ENCODE results near the gene GPAM. TPM values are rescaled to one million over a fixed set of nuclear protein-coding genes. Genes with fewer than 3 reads are reported as not detected.
"Not testable (repeated sequence)": the region's sequence is repeated elsewhere in the genome, so short reads cannot be mapped to it uniquely, and the experiment has no call there.

GPAM gene
- total RNA-seq, 2 experiments from 2014 or later = 7.5 to 13.0 TPM

DNA sequence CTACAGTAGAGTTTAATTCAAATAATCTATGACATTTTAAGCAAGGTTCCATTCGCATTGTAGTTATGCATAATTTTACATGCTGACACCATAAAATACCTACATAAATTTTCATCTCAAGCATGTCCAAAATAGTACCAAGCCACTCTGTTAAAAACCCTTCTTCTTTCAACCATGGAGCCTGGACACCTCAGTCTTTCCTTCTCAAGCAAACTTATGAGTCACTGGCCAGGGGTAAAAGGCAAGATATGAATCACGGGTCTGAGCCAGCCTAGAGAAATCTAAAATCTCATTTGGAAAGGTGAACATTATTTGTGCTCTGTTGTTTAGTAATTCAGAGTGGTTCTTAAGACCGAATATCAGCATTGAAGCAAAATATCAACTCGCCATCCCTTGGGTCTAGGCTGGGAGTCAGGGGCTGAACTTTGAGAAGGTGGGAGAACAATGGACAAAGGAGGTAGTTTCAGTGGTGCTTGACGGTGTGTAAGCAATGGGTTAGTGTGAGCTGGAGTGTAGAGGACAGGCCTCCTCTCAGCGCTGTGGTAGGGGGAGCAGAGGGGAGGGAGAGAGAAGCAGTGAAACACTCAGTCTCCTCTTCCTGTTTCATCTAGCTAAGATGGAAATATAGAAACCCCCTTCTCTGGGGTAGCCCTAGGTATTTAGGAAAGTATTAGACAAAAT, 19.1 kb upstream of the GPAM start:
- DNase-seq (ENCODE audit: low spot score) = no peak
- H2AFZ ChIP-seq (ENCODE audit: low read length) = no peak overlapping the region
- TF ChIP-seq EZH2phosphoT487 (IDR thresholded peaks at IDR 0.05; ENCODE audit: borderline replicate concordance, low read depth, low read length) (no peak), CTCF (conservative IDR thresholded peaks at IDR 0.05; ENCODE audit: low read length) (no peak)
- H3K4me2 ChIP-seq (ENCODE audit: low read length) = no peak overlapping the region
- no TSS peak for BruUV-seq (replicated peaks)
- ChIA-PET CTCF (ENCODE audit: unreplicated experiment) (no interaction called here), POLR2A (no interaction called here)
- no peaks in the 10 kb centered on the region for H3K79me2 ChIP-seq (ENCODE audit: insufficient read depth, low read depth, low read length)
- no peaks in the 10 kb centered on the region for H3K36me3 ChIP-seq (ENCODE audit: insufficient read depth, low read length)
- H3K9me3 ChIP-seq (ENCODE audit: low read length) = no peaks in the 10 kb centered on the region
- H3K9me2 ChIP-seq (ENCODE audit: insufficient read depth, low read length) = no peaks in the 10 kb centered on the region
- H4K20me1 ChIP-seq (ENCODE audit: insufficient read depth, low read length) = no peaks in the 10 kb centered on the region
- H3K4me1 ChIP-seq (ENCODE audit: insufficient read depth, low read length, poor library complexity, severe bottlenecking) = no peaks in the 10 kb centered on the region
- no peak overlapping the region for H3K27ac ChIP-seq (ENCODE audit: low read depth, low read length, poor library complexity, severe bottlenecking)
- intact Hi-C loops (cut with micrococcal nuclease; ENCODE audit: unreplicated experiment) = no loop called here
- H3K4me3 ChIP-seq (ENCODE audit: low read depth, low read length, poor library complexity, severe bottlenecking) = no peak overlapping the region

DNA sequence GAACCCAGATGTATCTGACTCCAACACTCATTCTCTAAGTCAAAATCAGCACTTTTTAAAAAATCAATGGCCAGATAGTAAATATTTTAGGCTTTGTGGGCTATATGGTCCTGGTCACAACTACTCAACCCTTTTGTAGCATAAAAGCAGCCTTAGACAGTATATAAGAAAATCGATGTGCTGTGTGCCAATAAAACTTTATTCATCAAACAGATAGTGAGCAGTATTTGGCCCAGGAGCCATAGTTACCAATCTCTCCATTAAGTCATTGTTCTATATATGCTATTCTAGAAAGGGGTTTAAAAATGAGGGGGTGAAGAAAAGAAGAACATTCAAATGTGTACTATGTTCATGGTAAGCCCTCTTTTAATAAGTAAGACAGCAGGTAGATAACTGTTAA, 18.5 kb upstream of the GPAM start:
- Histone ChIP-seq H3K9me3 (ENCODE audit: low read length) (no peaks in the 10 kb centered on the region), H3K4me1 (ENCODE audit: insufficient read depth, low read length, poor library complexity, severe bottlenecking) (no peaks in the 10 kb centered on the region), H3K4me2 (ENCODE audit: low read length) (no peak overlapping the region), H3K79me2 (ENCODE audit: insufficient read depth, low read depth, low read length) (no peaks in the 10 kb centered on the region), H2AFZ (ENCODE audit: low read length) (no peak overlapping the region), H4K20me1 (ENCODE audit: insufficient read depth, low read length) (no peaks in the 10 kb centered on the region), H3K9me2 (ENCODE audit: insufficient read depth, low read length) (no peaks in the 10 kb centered on the region), H3K27ac (ENCODE audit: low read depth, low read length, poor library complexity, severe bottlenecking) (no peak overlapping the region), H3K4me3 (ENCODE audit: low read depth, low read length, poor library complexity, severe bottlenecking) (no peak overlapping the region), H3K36me3 (ENCODE audit: insufficient read depth, low read length) (no peaks in the 10 kb centered on the region)
- POLR2A ChIA-PET = interaction anchor here (0.6 kb wide), 1 partner anchor 18 kb away, joined by 3 read pairs; no protein-coding TSS in a partner anchor
- TF ChIP-seq EZH2phosphoT487 (IDR thresholded peaks at IDR 0.05; ENCODE audit: borderline replicate concordance, low read depth, low read length) = no peak
- no peak for TF ChIP-seq CTCF (conservative IDR thresholded peaks at IDR 0.05; ENCODE audit: low read length)
- CTCF ChIA-PET (ENCODE audit: unreplicated experiment) = no interaction called here
- intact Hi-C loops (cut with micrococcal nuclease; ENCODE audit: unreplicated experiment) = no loop called here
- no peak for DNase-seq (ENCODE audit: low spot score)
- no TSS peak for BruUV-seq (replicated peaks)

DNA sequence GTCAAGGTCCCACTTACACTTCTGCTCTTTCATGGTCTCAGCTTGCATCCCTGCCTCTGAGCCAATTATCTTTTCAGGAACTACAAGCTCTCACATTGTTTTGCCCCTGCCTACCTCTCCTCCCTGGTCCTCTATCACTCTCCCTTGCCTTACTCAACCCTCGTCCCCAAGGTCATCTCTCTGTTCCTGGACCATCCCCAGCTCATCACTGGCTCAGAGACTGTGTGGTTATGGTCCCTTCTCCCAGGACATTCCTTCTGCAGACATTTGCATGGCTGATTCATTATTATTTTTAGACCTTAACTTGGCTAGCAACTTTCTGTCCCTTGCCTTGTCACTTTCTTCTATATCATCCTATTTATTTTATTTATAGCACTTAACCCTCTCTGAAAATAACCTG, 17.8 kb upstream of the GPAM start:
- intact Hi-C loops (cut with micrococcal nuclease; ENCODE audit: unreplicated experiment) = no loop called here
- no peak overlapping the region for H3K4me2 ChIP-seq (ENCODE audit: low read length)
- no peaks in the 10 kb centered on the region for H3K79me2 ChIP-seq (ENCODE audit: insufficient read depth, low read depth, low read length)
- H3K9me3 ChIP-seq (ENCODE audit: low read length) = no peaks in the 10 kb centered on the region
- H4K20me1 ChIP-seq (ENCODE audit: insufficient read depth, low read length) = no peaks in the 10 kb centered on the region
- no peaks in the 10 kb centered on the region for H3K36me3 ChIP-seq (ENCODE audit: insufficient read depth, low read length)
- H3K9me2 ChIP-seq (ENCODE audit: insufficient read depth, low read length) = no peaks in the 10 kb centered on the region
- DNase-seq (ENCODE audit: low spot score) = no peak
- no TSS peak for BruUV-seq (replicated peaks)
- H2AFZ ChIP-seq (ENCODE audit: low read length) = no peak overlapping the region
- no peak overlapping the region for H3K4me3 ChIP-seq (ENCODE audit: low read depth, low read length, poor library complexity, severe bottlenecking)
- no peak for TF ChIP-seq CTCF (conservative IDR thresholded peaks at IDR 0.05; ENCODE audit: low read length)
- TF ChIP-seq EZH2phosphoT487 (IDR thresholded peaks at IDR 0.05; ENCODE audit: borderline replicate concordance, low read depth, low read length) = no peak
- no peak overlapping the region for H3K27ac ChIP-seq (ENCODE audit: low read depth, low read length, poor library complexity, severe bottlenecking)
- CTCF ChIA-PET (ENCODE audit: unreplicated experiment) = no interaction called here
- H3K4me1 ChIP-seq (ENCODE audit: insufficient read depth, low read length, poor library complexity, severe bottlenecking) = no peaks in the 10 kb centered on the region
- POLR2A ChIA-PET = interaction anchor here (0.6 kb wide), 1 partner anchor 17 kb away, joined by 3 read pairs; no protein-coding TSS in a partner anchor

DNA sequence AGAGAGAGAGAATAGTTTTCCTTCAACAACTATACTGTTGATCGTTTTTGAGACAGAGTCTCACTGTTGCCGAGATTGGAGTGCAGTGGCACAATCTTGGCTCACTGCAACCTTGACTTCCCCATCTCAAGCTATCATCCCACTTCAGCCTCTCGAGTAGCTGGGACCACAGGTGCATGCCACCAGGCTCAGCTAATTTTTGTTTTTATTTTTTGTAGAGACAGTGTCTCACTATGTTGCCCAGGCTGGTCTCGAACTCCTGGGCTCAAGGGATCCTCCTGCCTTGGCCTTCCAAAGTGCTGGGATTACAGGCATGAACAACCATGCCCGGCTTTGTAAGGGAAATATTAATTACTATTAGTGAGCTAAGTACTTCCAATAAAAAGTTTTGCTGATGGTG, 16.7 kb upstream of the GPAM start:
- H3K4me2 ChIP-seq (ENCODE audit: low read length); BruUV-seq (replicated peaks); H3K9me2 ChIP-seq (ENCODE audit: insufficient read depth, low read length); H2AFZ ChIP-seq (ENCODE audit: low read length); H3K4me1 ChIP-seq (ENCODE audit: insufficient read depth, low read length, poor library complexity, severe bottlenecking); H3K4me3 ChIP-seq (ENCODE audit: low read depth, low read length, poor library complexity, severe bottlenecking); POLR2A ChIA-PET; intact Hi-C loops (cut with micrococcal nuclease; ENCODE audit: unreplicated experiment); H3K27ac ChIP-seq (ENCODE audit: low read depth, low read length, poor library complexity, severe bottlenecking); H4K20me1 ChIP-seq (ENCODE audit: insufficient read depth, low read length); H3K79me2 ChIP-seq (ENCODE audit: insufficient read depth, low read depth, low read length); CTCF ChIA-PET (ENCODE audit: unreplicated experiment); H3K36me3 ChIP-seq (ENCODE audit: insufficient read depth, low read length); DNase-seq (ENCODE audit: low spot score); H3K9me3 ChIP-seq (ENCODE audit: low read length): not testable (repeated sequence)
